Aortic smooth muscle cell (primary cell): Measurements from ENCODE around the gene CR1. TPM values are rescaled to one million over a fixed set of nuclear protein-coding genes. Genes with fewer than 3 reads are reported as not detected.

Experiments
- total RNA-seq: library from RNA; depleted of rRNA; stranded (reverse); fragments of >200 nt; gene quantifications from 2 replicates; pipeline ENCODE4 v1.2.3, GENCODE V29; 2014

The CR1 gene
- total RNA-seq: not detected in 2 replicates

DNA sequence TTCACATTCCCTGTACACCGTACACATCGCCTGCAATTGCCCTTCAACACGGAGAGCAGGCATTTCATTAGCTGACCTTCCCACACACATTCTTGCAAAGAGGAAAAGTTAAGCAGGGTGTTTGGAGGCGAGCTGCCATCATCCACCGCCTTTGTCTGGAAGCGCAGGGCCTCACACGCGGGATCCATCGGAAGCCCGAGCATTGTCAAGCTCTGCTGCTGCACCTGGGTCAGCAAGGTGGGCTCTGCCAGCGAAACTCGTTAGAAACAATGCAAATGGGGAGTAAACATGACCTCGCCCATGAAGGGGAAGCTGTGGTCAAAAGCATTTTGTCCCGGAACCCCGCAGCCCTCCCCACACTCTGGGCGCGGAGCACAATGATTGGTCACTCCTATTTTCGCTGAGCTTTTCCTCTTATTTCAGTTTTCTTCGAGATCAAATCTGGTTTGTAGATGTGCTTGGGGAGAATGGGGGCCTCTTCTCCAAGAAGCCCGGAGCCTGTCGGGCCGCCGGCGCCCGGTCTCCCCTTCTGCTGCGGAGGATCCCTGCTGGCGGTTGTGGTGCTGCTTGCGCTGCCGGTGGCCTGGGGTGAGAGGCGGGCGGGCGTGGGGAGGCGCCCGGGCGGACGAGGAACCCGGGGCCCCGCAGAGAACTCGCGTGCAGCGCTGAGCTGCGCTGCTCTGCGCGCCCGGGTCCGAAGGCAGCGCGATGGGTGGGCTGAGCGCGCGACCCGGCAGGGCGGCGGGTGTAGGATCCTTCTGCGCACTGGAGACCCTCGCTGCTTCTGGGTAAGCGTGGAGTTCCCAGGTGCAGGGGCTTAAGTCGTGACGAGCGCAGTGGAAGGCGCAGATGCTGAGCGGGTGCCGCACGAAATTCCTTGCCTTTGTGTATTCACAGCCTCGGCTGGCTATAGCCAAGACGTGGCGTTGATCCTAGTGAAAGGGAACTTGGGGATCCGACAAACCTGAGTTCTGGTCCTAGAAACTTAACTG, at the start of gene CR1:
TSS of gene CR1 (plus strand) at position 357 of the 992 bp plus-strand sequence. CDS start at position 468, 111 bp downstream.

DNA sequence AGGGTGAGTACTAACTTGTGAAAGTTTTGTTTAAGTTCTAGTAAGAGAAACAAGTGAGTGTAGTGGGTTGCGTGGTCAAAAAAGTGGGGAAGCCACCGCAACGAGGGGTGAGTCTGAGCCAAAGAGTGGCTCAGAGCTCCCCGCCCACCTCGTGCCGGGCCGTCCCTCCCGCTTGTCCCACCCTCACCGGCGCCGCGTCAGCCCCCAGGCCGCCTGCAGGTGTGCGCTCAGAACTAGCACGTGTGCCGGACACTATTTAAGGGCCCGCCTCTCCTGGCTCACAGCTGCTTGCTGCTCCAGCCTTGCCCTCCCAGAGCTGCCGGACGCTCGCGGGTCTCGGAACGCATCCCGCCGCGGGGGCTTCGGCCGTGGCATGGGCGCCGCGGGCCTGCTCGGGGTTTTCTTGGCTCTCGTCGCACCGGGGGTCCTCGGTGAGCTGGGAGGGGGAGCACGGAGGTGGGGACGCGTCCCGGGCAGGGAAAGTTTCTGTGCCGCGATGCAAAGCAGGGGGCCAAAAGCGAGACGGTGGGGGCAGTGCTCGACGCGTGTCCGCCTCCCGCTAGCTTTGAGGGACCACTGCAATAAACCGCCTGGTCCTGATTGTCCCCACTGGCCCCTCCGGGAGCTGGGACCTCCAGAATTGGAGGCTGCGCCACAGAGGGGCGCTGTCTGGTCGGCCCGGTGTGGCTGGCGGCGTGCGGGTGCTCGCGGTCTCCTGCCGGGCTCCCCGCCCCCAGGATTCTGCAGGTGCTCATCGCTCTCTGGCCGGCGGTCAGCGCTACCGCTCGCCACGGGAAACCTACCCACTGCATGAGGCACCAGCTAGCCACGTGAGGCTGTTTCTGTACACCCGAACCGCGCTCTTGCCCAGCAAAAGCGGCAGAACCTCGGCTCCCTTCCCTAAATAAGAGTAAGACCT, 41.7 kb upstream of the CR1 start, which contains the start of gene CR2:
TSS of gene CR2 (plus strand) at position 283 of the 919 bp plus-strand sequence. CDS start at position 374, 91 bp downstream.

DNA sequence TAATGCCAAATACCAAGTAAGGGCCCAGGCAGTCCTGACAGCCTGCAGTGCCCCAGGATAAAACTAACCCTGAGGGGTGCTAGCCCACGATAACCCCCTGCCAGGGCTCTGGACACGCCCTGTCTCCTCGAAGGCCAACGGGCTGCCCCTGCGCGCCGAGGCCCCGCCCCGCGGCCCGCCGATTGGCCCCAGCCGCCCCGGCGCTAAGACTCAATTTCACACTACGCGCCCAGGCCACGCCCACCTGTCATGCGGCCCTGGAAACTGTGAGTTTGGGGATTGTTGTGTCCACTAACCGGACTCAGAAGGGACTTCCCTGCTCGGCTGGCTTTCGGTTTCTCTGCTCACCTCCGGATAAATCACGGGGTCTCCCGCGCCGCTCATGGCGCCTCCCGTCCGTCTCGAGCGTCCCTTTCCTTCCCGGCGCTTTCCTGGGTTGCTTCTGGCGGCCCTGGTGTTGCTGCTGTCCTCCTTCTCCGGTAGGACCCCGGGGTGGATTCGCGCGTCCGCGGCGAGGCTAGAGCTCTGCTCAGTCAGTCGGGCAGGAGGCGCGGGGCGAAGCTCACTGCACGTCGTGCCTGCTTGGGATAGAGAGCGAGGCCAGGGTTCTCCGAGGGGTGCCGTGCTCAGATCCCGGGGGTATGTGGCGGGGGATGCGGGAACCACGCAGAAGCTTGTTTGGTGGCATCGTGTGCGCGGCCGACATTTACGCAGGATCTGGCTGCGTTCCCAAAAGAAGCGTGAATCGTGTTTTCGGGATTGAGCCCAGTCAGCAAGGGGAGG, 149.1 kb downstream of the CR1 start, which contains the start of gene CR1L:
TSS of gene CR1L (plus strand) at position 282 of the 783 bp plus-strand sequence. CDS start at position 383, 101 bp downstream.

Other genes with a start within 250 kb of the CR1 start
- gene CD55, start 174.5 kb upstream of the CR1 start, total RNA-seq: 25.2 and 26.4 TPM in 2 replicates
- not detected in 2 replicates for gene CR2, start 41.8 kb upstream of the CR1 start, total RNA-seq
- gene CR1L, start 149.0 kb downstream of the CR1 start, total RNA-seq: not detected in 2 replicates